Left lung (tissue), 10 donors: ENCODE results near the gene ZNF74. TPM values are rescaled to one million over a fixed set of nuclear protein-coding genes. Genes with fewer than 3 reads are reported as not detected.

Experiments
- ATAC-seq: fragments of 200-7000 bp; cut with Tn5 transposase; one replicate; pipeline ENCODE4 v1.9.1; 2020; ENCODE audit warnings: moderate library complexity
- DNase-seq, 4 donors: peaks; one replicate each; pipeline ENCODE4 v3.0.0-alpha.2; 2013 to 2020
- H3K27ac ChIP-seq, 2 donors: fragments of 200-600 bp; sonication (generic) in 1 of 2; one replicate each; pipeline versions ENCODE4 v1.5.0 to v1.8.0; 2020 to 2021
- H3K27me3 ChIP-seq, 2 donors: fragments of 200-600 bp; sonication (generic) in 1 of 2; one replicate each; pipeline versions ENCODE4 v1.5.0 to v1.8.0; 2020 to 2021
- H3K36me3 ChIP-seq, 2 donors: fragments of 200-600 bp; sonication (generic) in 1 of 2; one replicate each; pipeline versions ENCODE4 v1.5.0 to v1.8.0; 2020 to 2021
- H3K4me1 ChIP-seq, 2 donors: fragments of 200-600 bp; one replicate each; pipeline ENCODE4 v1.8.0; 2021
- H3K4me3 ChIP-seq, 2 donors: fragments of 200-600 bp; sonication (generic) in 1 of 2; one replicate each; pipeline versions ENCODE4 v1.5.0 to v1.8.0; 2020 to 2021; ENCODE audit warnings: mild to moderate bottlenecking in 1 of 2
- H3K9me3 ChIP-seq, 2 donors: fragments of 200-600 bp; sonication (generic) in 1 of 2; one replicate each; pipeline versions ENCODE4 v1.5.0 to v1.8.0; 2020 to 2021
- intact Hi-C, 2 donors: fragments of 100-400 bp; cut with DNase I; formaldehyde crosslinking; loops; one replicate each; pipeline versions ENCODE4 v1.11.2 to v1.14.2; 2022
- polyA plus RNA-seq, 6 donors: library from polyadenylated mRNA; unstranded; fragments of 120-200 nt; gene quantifications; one replicate each; pipeline ENCODE4 v1.2.1, GENCODE V29; 2013; ENCODE audit not compliant: insufficient read length in 6 of 6
- total RNA-seq, 2 donors: library from RNA; stranded (reverse); fragmentation: NEBNext Ultra II Directional; extraction: Animal tissue kit (Norgen Biotek cat#: 25700); gene quantifications; one replicate each; pipeline ENCODE4 v1.2.1, GENCODE V29; 2021
- TF ChIP-seq, protein P1 (sequence below), 2 donors: fragments of 200-600 bp; sonication (generic) in 1 of 2; IDR thresholded peaks; one replicate each; pipeline versions ENCODE4 v1.5.0 to v1.8.0; 2021; ENCODE audit warnings: antibody characterized with exemption in 2 of 2
- donor health status: DM: no; HTN: yes; CAD: no.
- donor health status: DM: no; HTN: no; CAD: no.

ZNF74 gene
- total and polyA plus RNA-seq, 8 donors = 11.0 to 22.6 (median 19.9) TPM

DNA sequence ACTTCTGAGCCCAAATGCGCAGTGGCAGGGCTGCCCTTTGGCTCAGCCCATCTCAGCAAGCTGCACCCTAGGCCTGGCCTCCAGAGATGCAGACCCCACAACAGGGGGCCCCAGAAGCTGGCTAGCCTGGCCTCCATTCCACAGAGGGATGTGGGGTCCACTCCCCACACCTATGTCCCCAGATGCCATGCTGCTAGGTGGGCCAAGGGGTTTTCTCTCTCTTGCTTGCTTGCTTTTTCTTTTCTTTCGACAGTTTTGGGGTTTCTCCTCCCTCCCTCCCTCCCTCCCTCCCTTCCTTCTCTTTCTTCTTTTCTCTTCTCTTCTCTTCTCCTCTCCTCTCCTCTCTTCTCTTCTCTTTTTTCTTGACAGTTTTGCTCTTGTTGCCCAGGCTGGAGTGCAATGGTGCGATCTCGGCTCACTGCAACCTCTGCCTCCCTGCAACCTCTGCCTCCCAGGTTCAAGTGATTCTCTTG, 34.0 kb downstream of the ZNF74 start:
- H3K36me3 ChIP-seq = peaks cover 0 to 10% of the 10 kb centered on the region in 2 donors
- H3K27ac ChIP-seq = no peak overlapping the region
- H3K4me3 ChIP-seq = no peak overlapping the region
- TF ChIP-seq, protein P1, sequence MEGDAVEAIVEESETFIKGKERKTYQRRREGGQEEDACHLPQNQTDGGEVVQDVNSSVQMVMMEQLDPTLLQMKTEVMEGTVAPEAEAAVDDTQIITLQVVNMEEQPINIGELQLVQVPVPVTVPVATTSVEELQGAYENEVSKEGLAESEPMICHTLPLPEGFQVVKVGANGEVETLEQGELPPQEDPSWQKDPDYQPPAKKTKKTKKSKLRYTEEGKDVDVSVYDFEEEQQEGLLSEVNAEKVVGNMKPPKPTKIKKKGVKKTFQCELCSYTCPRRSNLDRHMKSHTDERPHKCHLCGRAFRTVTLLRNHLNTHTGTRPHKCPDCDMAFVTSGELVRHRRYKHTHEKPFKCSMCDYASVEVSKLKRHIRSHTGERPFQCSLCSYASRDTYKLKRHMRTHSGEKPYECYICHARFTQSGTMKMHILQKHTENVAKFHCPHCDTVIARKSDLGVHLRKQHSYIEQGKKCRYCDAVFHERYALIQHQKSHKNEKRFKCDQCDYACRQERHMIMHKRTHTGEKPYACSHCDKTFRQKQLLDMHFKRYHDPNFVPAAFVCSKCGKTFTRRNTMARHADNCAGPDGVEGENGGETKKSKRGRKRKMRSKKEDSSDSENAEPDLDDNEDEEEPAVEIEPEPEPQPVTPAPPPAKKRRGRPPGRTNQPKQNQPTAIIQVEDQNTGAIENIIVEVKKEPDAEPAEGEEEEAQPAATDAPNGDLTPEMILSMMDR (IDR thresholded peaks at IDR 0.05) = no peak
- ATAC-seq (no peak), DNase-seq (peak in 2 of 4 donors; percentile 16 to 31)
- H3K9me3 ChIP-seq = no peaks in the 10 kb centered on the region
- peaks cover 9 to 97% of the 10 kb centered on the region in 2 donors for H3K27me3 ChIP-seq
- peaks cover 14 to 47% of the 10 kb centered on the region in 2 donors for H3K4me1 ChIP-seq
- intact Hi-C loops = loop anchor here in 1 of 2 donors (10.0 kb wide), 1 partner anchor 67 kb away; the partner anchor contains the start of gene KLHL22

DNA sequence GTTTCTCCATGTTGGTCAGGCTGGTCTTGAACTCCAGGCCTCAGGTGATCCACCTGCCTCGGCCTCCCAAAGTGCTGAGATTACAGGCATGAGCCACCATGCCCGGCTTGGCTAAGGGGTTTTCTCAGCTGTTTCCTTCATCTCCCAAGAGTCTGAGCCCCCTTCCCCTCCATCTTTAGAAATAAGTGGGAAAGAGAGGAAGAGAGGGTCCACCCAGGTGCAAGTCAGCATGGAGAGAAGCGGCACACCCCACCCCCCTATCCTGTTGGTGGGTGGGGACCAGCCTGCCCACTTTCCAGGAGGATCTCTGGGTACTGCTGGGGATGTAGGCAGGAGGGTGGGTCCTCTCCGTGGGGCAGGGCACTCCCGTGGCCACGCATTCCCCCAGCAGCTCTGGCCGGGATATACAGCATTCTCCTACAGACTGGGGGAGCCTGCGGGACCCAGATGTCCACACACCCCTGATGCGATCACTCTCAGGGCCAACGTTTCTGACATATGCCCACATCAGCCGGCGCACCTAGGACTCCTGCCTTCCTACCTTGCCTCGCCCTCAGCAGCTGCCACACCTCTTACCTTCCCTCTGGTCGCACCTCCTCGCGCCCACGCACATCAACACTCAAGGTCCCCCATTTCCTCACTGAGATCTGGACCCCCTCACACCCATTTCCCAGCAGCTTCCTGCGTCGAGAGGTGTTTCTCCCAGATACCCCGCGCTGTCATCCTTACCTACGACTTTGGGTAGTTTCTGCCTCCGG, 34.7 kb downstream of the ZNF74 start:
- H3K36me3 ChIP-seq = peaks cover 0 to 10% of the 10 kb centered on the region in 2 donors
- no peak overlapping the region for H3K27ac ChIP-seq
- intact Hi-C loops = loop anchor here in 1 of 2 donors (10.0 kb wide), 1 partner anchor 66 kb away; the partner anchor contains the start of gene KLHL22
- H3K9me3 ChIP-seq = no peaks in the 10 kb centered on the region
- DNase-seq = peak in 2 of 4 donors; percentile 20 to 29
- TF ChIP-seq, protein P1 (IDR thresholded peaks at IDR 0.05) = no peak
- peak overlapping the region in 1 of 2 donors; percentile 54 for H3K4me3 ChIP-seq
- H3K27me3 ChIP-seq = peaks cover 9 to 98% of the 10 kb centered on the region in 2 donors
- peaks cover 10 to 47% of the 10 kb centered on the region in 2 donors for H3K4me1 ChIP-seq
- no peak for ATAC-seq

- Histone ChIP-seq H3K36me3 (peaks cover 0 to 10% of the 10 kb centered on the region in 2 donors), H3K9me3 (no peaks in the 10 kb centered on the region), H3K27ac (no peak overlapping the region), H3K4me3 (peak overlapping the region; percentile 26 to 54), H3K4me1 (peaks cover 10 to 47% of the 10 kb centered on the region in 2 donors), H3K27me3 (peaks cover 9 to 98% of the 10 kb centered on the region in 2 donors)
- intact Hi-C loops = loop anchor here in 1 of 2 donors (10.0 kb wide), 1 partner anchor 65 kb away; the partner anchor contains the start of gene KLHL22
- peak in 2 of 4 donors; percentile 75 to 96 for DNase-seq
- TF ChIP-seq, protein P1 (IDR thresholded peaks at IDR 0.05) = no peak
- peak; percentile 72 for ATAC-seq
Observed at GRCh38 chr22:20429254-20430100, 35.5 kb downstream of the ZNF74 start.

GRCh38 chr22:20430101-20430719, 36.3 kb downstream of the ZNF74 start:
- peaks cover 0 to 6% of the 10 kb centered on the region in 2 donors for H3K36me3 ChIP-seq
- ATAC-seq (no peak), DNase-seq (peak in 1 of 4 donors; percentile 33)
- intact Hi-C loops = no loop called here
- peaks cover 13 to 43% of the 10 kb centered on the region in 2 donors for H3K4me1 ChIP-seq
- H3K9me3 ChIP-seq = no peaks in the 10 kb centered on the region
- TF ChIP-seq, protein P1 (IDR thresholded peaks at IDR 0.05) = no peak
- H3K27me3 ChIP-seq = peaks cover 10 to 98% of the 10 kb centered on the region in 2 donors
- peak overlapping the region in 1 of 2 donors; percentile 24 for H3K4me3 ChIP-seq
- H3K27ac ChIP-seq = no peak overlapping the region
